GM21360 (cell line): ENCODE measurements around the gene ANGPTL8.

ENCODE experiments used
- ATAC-seq: cut with Tn5 transposase; IDR thresholded peaks from one replicate; pipeline ENCODE4 v1.9.1; 2021; ENCODE audit warnings: mild to moderate bottlenecking, moderate library complexity; ENCODE audit not compliant: unreplicated experiment

Gene ANGPTL8

GRCh38 chr19:11234486-11235075, 4.8 kb upstream of the ANGPTL8 start:
- ATAC-seq = no peak

- no peak for ATAC-seq
Measured at GRCh38 chr19:11236324-11237301, 2.8 kb upstream of the ANGPTL8 start.

GRCh38 chr19:11237321-11237720, 2.1 kb upstream of the ANGPTL8 start:
- ATAC-seq = no peak

GRCh38 chr19:11238041-11238440, 1.4 kb upstream of the ANGPTL8 start:
- no peak for ATAC-seq

GRCh38 chr19:11238781-11239376, 540 bp upstream of the ANGPTL8 start:
- no peak for ATAC-seq

GRCh38 chr19:11240008-11240444, 607 bp downstream of the ANGPTL8 start:
- ATAC-seq = no peak

- no peak for ATAC-seq
Measured at GRCh38 chr19:11242025-11242424, 2.6 kb downstream of the ANGPTL8 start.

GRCh38 chr19:11242864-11243797, 3.7 kb downstream of the ANGPTL8 start:
- no peak for ATAC-seq

- ATAC-seq = no peak
Measured at GRCh38 chr19:11243798-11244169, 4.4 kb downstream of the ANGPTL8 start.

GRCh38 chr19:11244846-11245589, 5.6 kb downstream of the ANGPTL8 start:
- ATAC-seq = no peak

- ATAC-seq = no peak
Measured at GRCh38 chr19:11246941-11247340, 7.5 kb downstream of the ANGPTL8 start.

- no peak for ATAC-seq
Measured at GRCh38 chr19:11247391-11247790, 8.0 kb downstream of the ANGPTL8 start.

- ATAC-seq = no peak
Measured at GRCh38 chr19:11247934-11248333, 8.5 kb downstream of the ANGPTL8 start.

- ATAC-seq = no peak
Measured at GRCh38 chr19:11248852-11249251, 9.4 kb downstream of the ANGPTL8 start.

GRCh38 chr19:11251217-11251616, 11.8 kb downstream of the ANGPTL8 start:
- ATAC-seq = no peak

- ATAC-seq = no peak
Measured at GRCh38 chr19:11251650-11252314, 12.4 kb downstream of the ANGPTL8 start.

- ATAC-seq = no peak
Measured at GRCh38 chr19:11252665-11253355, 13.4 kb downstream of the ANGPTL8 start.

GRCh38 chr19:11254666-11255065, 15.2 kb downstream of the ANGPTL8 start:
- ATAC-seq = no peak

GRCh38 chr19:11256189-11256588, 16.8 kb downstream of the ANGPTL8 start:
- no peak for ATAC-seq
